Neural cell (in vitro differentiated cells): ENCODE results near the gene KNL1. TPM values are rescaled to one million over a fixed set of nuclear protein-coding genes. Genes with fewer than 3 reads are reported as not detected.
A peak's percentile ranks its signal among the peaks of the same experiment; 100 is the strongest.

Experiments used
- H2AFZ ChIP-seq: fragments of 200-600, 300-800 bp; sonication (generic), shearing (Covaris generic); 2 replicates; pipeline ENCODE4 v1.6.0; 2014; ENCODE audit warnings: low read depth, mild to moderate bottlenecking, antibody characterized with exemption, low read length, moderate library complexity
- H3F3A ChIP-seq: fragments of 200-600 bp; shearing (Covaris generic); 2 replicates; pipeline ENCODE4 v1.6.1; 2016; ENCODE audit warnings: mild to moderate bottlenecking, moderate library complexity, mixed read lengths, antibody characterized with exemption, low read length; ENCODE audit not compliant: insufficient read depth, poor library complexity, severe bottlenecking
- H3K27ac ChIP-seq: fragments of 200-600, 300-800 bp; sonication (generic), shearing (Covaris generic); 2 replicates; pipeline ENCODE4 v1.5.1; 2014; ENCODE audit warnings: mild to moderate bottlenecking, low read length, moderate library complexity
- H3K27me3 ChIP-seq: fragments of 300-800, 200-600 bp; sonication (generic), shearing (Covaris generic); 2 replicates; pipeline ENCODE4 v1.6.0; 2014; ENCODE audit warnings: mild to moderate bottlenecking, low read depth, low read length, moderate library complexity; ENCODE audit not compliant: insufficient read depth
- H3K36me3 ChIP-seq: fragments of 300-800, 200-600 bp; sonication (generic), shearing (Covaris generic); 2 replicates; pipeline ENCODE4 v1.5.1; 2014; ENCODE audit warnings: mild to moderate bottlenecking, antibody characterized with exemption, low read length, moderate library complexity; ENCODE audit not compliant: insufficient read depth
- H3K4me2 ChIP-seq: fragments of 300-800, 200-600 bp; sonication (generic), shearing (Covaris generic); 2 replicates; pipeline ENCODE4 v1.6.0; 2014; ENCODE audit warnings: mild to moderate bottlenecking, low read length
- H3K4me3 ChIP-seq: fragments of 300-800, 200-600 bp; sonication (generic), shearing (Covaris generic); 2 replicates; pipeline ENCODE4 v1.5.1; 2014; ENCODE audit warnings: mild to moderate bottlenecking, low read length, moderate library complexity
- H3K79me2 ChIP-seq: fragments of 200-600 bp; shearing (Covaris generic); replicated peaks from 2 replicates; pipeline ENCODE4 v1.6.0; 2014; ENCODE audit warnings: mild to moderate bottlenecking, low read length, moderate library complexity; ENCODE audit not compliant: insufficient read depth
- H3K9ac ChIP-seq: fragments of 300-800, 200-600 bp; sonication (generic), shearing (Covaris generic); 2 replicates; pipeline ENCODE4 v1.6.1; 2016; ENCODE audit warnings: mild to moderate bottlenecking, low read length, mixed read lengths
- H3K9me2 ChIP-seq: fragments of 200-600 bp; shearing (Covaris generic); 2 replicates; pipeline ENCODE4 v1.6.1; 2016; ENCODE audit warnings: mild to moderate bottlenecking, low read length, mixed read lengths; ENCODE audit not compliant: insufficient read depth
- H3K9me3 ChIP-seq: fragments of 200-600, 300-800 bp; sonication (generic), shearing (Covaris generic); 2 replicates; pipeline ENCODE4 v1.6.1; 2016; ENCODE audit warnings: mild to moderate bottlenecking, mixed run types, low read length, moderate library complexity, mixed read lengths
- H4K20me1 ChIP-seq: fragments of 200-600 bp; shearing (Covaris generic); 2 replicates; pipeline ENCODE4 v1.6.1; 2016; ENCODE audit warnings: mild to moderate bottlenecking, mixed run types; ENCODE audit not compliant: insufficient read depth
- EP300 ChIP-seq: fragments of 450-650 bp; conservative IDR thresholded peaks from 2 replicates; pipeline ENCODE4 v1.6.1; 2014; ENCODE audit warnings: antibody characterized with exemption, mild to moderate bottlenecking, moderate library complexity; ENCODE audit not compliant: poor library complexity, severe bottlenecking
- MXI1 ChIP-seq: fragments of 450-650 bp; conservative IDR thresholded peaks from 2 replicates; pipeline ENCODE4 v1.6.1; 2014; ENCODE audit warnings: antibody characterized with exemption, mild to moderate bottlenecking; ENCODE audit not compliant: poor library complexity, severe bottlenecking
- RAD21 ChIP-seq: fragments of 450-650 bp; conservative IDR thresholded peaks from 2 replicates; pipeline ENCODE4 v1.6.1; 2014; ENCODE audit warnings: antibody characterized with exemption, mild to moderate bottlenecking, moderate library complexity
- SMC3 ChIP-seq: fragments of 450-650 bp; conservative IDR thresholded peaks from 2 replicates; pipeline ENCODE4 v1.6.1; 2014; ENCODE audit warnings: antibody characterized with exemption, mild to moderate bottlenecking, moderate library complexity; ENCODE audit not compliant: poor library complexity
- TAF1 ChIP-seq: IDR thresholded peaks from 2 replicates; pipeline ENCODE4 v1.6.1; 2012; ENCODE audit warnings: low read depth
- polyA plus RNA-seq: library from polyadenylated mRNA; depleted of rRNA; stranded (reverse); fragments of >200 nt; gene quantifications from 2 replicates; pipeline ENCODE4 v1.2.3, GENCODE V29; 2014
- TF ChIP-seq, protein P1 (sequence below): IDR thresholded peaks from 2 replicates; pipeline ENCODE4 v1.6.1; 2012; ENCODE audit warnings: borderline replicate concordance
- TF ChIP-seq, protein P2 (sequence below): fragments of 450-650 bp; IDR thresholded peaks from 2 replicates; pipeline ENCODE4 v1.5.1; 2014; ENCODE audit warnings: antibody characterized with exemption, mild to moderate bottlenecking, moderate library complexity; ENCODE audit not compliant: poor library complexity, severe bottlenecking

Gene KNL1
- polyA plus RNA-seq, 1 donor from 2014 or later = 2.4 TPM

DNA sequence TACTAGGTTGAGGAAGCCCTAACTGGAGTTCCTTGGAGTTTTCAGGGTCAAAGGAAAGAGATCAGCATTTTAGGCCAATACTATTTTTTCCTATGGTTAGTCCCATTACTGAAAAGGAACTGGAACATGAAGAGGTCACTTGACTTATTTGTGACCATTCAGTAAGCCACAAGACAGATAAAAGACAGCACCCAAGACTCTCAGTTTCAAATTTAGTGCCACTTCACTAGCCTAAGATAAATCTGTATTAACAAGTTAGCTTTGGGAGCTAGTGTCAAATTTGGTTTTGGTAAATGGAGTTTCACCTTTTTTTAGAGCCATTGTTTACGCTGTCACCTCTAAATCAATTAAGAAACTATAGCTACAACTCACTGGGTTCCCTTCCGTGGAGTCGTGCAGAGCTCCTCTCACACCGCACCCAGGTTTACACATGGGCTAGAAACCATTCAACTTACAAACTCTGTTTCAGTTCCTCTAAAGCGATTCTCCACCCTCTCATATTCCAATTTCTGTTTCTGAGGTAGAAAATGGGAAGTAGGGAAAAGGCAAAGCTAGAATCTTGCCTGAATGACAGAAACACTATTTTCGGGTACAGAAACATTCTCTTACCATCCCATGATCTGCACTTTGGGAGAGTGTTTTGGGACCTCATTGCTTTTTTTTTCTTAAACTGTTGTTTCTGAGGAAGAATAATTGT is 43.6 kb upstream of the KNL1 start:
- no peak overlapping the region for H2AFZ ChIP-seq

DNA sequence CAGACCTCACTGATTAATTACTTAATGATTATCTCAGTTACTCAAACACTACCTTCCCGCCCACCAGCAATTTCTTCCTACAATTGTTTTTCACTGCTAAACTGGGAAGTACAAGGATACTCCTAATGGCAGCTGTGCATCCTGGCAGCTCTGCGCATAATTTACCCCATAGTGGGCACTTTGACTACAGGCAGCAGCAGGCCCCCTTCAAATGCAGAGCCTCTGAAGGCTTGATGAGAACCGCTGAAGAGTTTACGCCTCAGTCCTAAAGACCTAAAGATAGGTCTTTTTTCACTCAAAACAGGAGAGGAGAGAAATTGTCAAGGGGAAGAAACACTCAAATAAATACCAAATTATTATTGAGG is 39.9 kb upstream of the KNL1 start:
- Histone ChIP-seq H3K4me2 (no peak overlapping the region), H3K9me3 (no peaks in the 10 kb centered on the region), H3K9ac (no peak overlapping the region), H3K36me3 (no peaks in the 10 kb centered on the region), H3K79me2 (no peaks in the 10 kb centered on the region), H3F3A (peaks cover 4% of the 10 kb centered on the region), H3K4me3 (peak overlapping the region; percentile 11), H4K20me1 (no peaks in the 10 kb centered on the region), H3K27me3 (no peaks in the 10 kb centered on the region), H3K27ac (peak overlapping the region; percentile 23), H2AFZ (no peak overlapping the region), H3K9me2 (no peaks in the 10 kb centered on the region)
- TF ChIP-seq MXI1 = no peak
- TF ChIP-seq, protein P1, sequence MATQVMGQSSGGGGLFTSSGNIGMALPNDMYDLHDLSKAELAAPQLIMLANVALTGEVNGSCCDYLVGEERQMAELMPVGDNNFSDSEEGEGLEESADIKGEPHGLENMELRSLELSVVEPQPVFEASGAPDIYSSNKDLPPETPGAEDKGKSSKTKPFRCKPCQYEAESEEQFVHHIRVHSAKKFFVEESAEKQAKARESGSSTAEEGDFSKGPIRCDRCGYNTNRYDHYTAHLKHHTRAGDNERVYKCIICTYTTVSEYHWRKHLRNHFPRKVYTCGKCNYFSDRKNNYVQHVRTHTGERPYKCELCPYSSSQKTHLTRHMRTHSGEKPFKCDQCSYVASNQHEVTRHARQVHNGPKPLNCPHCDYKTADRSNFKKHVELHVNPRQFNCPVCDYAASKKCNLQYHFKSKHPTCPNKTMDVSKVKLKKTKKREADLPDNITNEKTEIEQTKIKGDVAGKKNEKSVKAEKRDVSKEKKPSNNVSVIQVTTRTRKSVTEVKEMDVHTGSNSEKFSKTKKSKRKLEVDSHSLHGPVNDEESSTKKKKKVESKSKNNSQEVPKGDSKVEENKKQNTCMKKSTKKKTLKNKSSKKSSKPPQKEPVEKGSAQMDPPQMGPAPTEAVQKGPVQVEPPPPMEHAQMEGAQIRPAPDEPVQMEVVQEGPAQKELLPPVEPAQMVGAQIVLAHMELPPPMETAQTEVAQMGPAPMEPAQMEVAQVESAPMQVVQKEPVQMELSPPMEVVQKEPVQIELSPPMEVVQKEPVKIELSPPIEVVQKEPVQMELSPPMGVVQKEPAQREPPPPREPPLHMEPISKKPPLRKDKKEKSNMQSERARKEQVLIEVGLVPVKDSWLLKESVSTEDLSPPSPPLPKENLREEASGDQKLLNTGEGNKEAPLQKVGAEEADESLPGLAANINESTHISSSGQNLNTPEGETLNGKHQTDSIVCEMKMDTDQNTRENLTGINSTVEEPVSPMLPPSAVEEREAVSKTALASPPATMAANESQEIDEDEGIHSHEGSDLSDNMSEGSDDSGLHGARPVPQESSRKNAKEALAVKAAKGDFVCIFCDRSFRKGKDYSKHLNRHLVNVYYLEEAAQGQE = peak; percentile 43

More for the DNA sequence above, 43.6 kb upstream of the KNL1 start:
- Histone ChIP-seq H3K27ac (no peak overlapping the region), H3K9me2 (no peaks in the 10 kb centered on the region), H3K36me3 (no peaks in the 10 kb centered on the region), H3F3A (peaks cover 4% of the 10 kb centered on the region), H3K4me3 (no peak overlapping the region), H3K79me2 (no peaks in the 10 kb centered on the region), H3K9ac (no peak overlapping the region), H3K9me3 (no peaks in the 10 kb centered on the region), H3K27me3 (no peaks in the 10 kb centered on the region), H3K4me2 (no peak overlapping the region), H4K20me1 (no peaks in the 10 kb centered on the region)
- TF ChIP-seq EP300 = no peak
- TF ChIP-seq, protein P2, sequence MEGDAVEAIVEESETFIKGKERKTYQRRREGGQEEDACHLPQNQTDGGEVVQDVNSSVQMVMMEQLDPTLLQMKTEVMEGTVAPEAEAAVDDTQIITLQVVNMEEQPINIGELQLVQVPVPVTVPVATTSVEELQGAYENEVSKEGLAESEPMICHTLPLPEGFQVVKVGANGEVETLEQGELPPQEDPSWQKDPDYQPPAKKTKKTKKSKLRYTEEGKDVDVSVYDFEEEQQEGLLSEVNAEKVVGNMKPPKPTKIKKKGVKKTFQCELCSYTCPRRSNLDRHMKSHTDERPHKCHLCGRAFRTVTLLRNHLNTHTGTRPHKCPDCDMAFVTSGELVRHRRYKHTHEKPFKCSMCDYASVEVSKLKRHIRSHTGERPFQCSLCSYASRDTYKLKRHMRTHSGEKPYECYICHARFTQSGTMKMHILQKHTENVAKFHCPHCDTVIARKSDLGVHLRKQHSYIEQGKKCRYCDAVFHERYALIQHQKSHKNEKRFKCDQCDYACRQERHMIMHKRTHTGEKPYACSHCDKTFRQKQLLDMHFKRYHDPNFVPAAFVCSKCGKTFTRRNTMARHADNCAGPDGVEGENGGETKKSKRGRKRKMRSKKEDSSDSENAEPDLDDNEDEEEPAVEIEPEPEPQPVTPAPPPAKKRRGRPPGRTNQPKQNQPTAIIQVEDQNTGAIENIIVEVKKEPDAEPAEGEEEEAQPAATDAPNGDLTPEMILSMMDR = no peak
- TF ChIP-seq RAD21 = no peak
- TF ChIP-seq TAF1 = no peak
- TF ChIP-seq, protein P1 = no peak
- no peak for TF ChIP-seq SMC3
